OCI-LY1 (cell line): ENCODE measurements around the gene LRRC43.

Experiments
- CTCF ChIP-seq: fragments of 200-600 bp; sonication (generic), shearing (Covaris generic); IDR thresholded peaks from 2 replicates; pipeline ENCODE4 v1.5.1; 2017; ENCODE audit warnings: mild to moderate bottlenecking, antibody characterized with exemption, low read length, moderate library complexity, mixed read lengths
- EZH2 ChIP-seq: fragments of 200-600 bp; sonication (generic), shearing (Covaris generic); IDR thresholded peaks from 2 replicates; pipeline ENCODE4 v1.8.0; 2017; ENCODE audit warnings: borderline replicate concordance, mixed run types, mild to moderate bottlenecking, antibody characterized with exemption, low read length, moderate library complexity, mixed read lengths

- no peak for TF ChIP-seq CTCF
- TF ChIP-seq EZH2 = no peak
Observed at GRCh38 chr12:122185494-122186082, 2.7 kb downstream of the LRRC43 start.
